GF-D8 (cell line): Measurements from ENCODE around the gene LSM10.

Experiments
- DNase-seq: peaks from one replicate; lab custom pipeline; 2025; lab: John Stamatoyannopoulos, UW

LSM10 gene

GRCh38 chr1:36408479-36408878 lies 10.8 kb upstream of the LSM10 start:
- DNase-seq = no peak

GRCh38 chr1:36406440-36406839 lies 8.7 kb upstream of the LSM10 start:
- DNase-seq = no peak

GRCh38 chr1:36402504-36402890 lies 4.8 kb upstream of the LSM10 start:
- no peak for DNase-seq

GRCh38 chr1:36401602-36402503 lies 4.1 kb upstream of the LSM10 start:
- DNase-seq = no peak

- DNase-seq = peak; percentile 69
These were observed 3.3 kb upstream of the LSM10 start for GRCh38 chr1:36400825-36401601.

- DNase-seq = no peak
These were observed 2.8 kb upstream of the LSM10 start for GRCh38 chr1:36400514-36400824.

GRCh38 chr1:36398370-36398977 lies 766 bp upstream of the LSM10 start:
- no peak for DNase-seq

GRCh38 chr1:36397083-36397377 lies 678 bp downstream of the LSM10 start:
- DNase-seq = no peak

GRCh38 chr1:36396359-36396758 lies 1.3 kb downstream of the LSM10 start:
- no peak for DNase-seq

GRCh38 chr1:36393686-36394085 lies 4.0 kb downstream of the LSM10 start:
- DNase-seq = no peak

- no peak for DNase-seq
These were observed 4.9 kb downstream of the LSM10 start for GRCh38 chr1:36392836-36393235.

- no peak for DNase-seq
These were observed 6.4 kb downstream of the LSM10 start for GRCh38 chr1:36391271-36391670.

- DNase-seq = no peak
These were observed 7.3 kb downstream of the LSM10 start for GRCh38 chr1:36390411-36390810.

- DNase-seq = no peak
These were observed 7.7 kb downstream of the LSM10 start for GRCh38 chr1:36389999-36390398.

GRCh38 chr1:36389261-36389660 lies 8.4 kb downstream of the LSM10 start:
- no peak for DNase-seq

- peak; percentile 2 for DNase-seq
These were observed 10.4 kb downstream of the LSM10 start for GRCh38 chr1:36387141-36387949.

- DNase-seq = peak; percentile 96
These were observed 11.2 kb downstream of the LSM10 start for GRCh38 chr1:36386265-36387140.

GRCh38 chr1:36385410-36386264 lies 12.1 kb downstream of the LSM10 start, which contains the start of gene STK40:
STK40 (minus strand) TSS chr1:36385924; CDS start chr1:36361332, 24,592 bp downstream.
- DNase-seq = peak; percentile 97

GRCh38 chr1:36384542-36385409 lies 12.9 kb downstream of the LSM10 start:
- DNase-seq = peak; percentile 44
